Mucosa of rectum (tissue), 2 donors: ENCODE measurements around the gene RBM15B.

Source experiments
- H3K27ac ChIP-seq, 2 donors: one replicate each; pipeline ENCODE4 v1.7.0; 2013; ENCODE audit warnings: inconsistent platforms in 2 of 2, low read depth in 2 of 2, low read length in 2 of 2
- H3K27me3 ChIP-seq, 2 donors: one replicate each; pipeline ENCODE4 v1.7.0; 2013; ENCODE audit warnings: low read length in 2 of 2; ENCODE audit not compliant: control insufficient read depth in 2 of 2, insufficient read depth in 2 of 2
- H3K36me3 ChIP-seq, 2 donors: one replicate each; pipeline ENCODE4 v1.7.0; 2013; ENCODE audit warnings: low read length in 2 of 2; ENCODE audit not compliant: control insufficient read depth in 2 of 2, insufficient read depth in 2 of 2
- H3K4me1 ChIP-seq, 2 donors: one replicate each; pipeline ENCODE4 v1.7.0; 2013; ENCODE audit warnings: low read length in 2 of 2, mild to moderate bottlenecking in 1 of 2; ENCODE audit not compliant: control insufficient read depth in 2 of 2, insufficient read depth in 2 of 2
- H3K4me3 ChIP-seq, 2 donors: one replicate each; pipeline ENCODE4 v1.7.0; 2013; ENCODE audit warnings: low read length in 2 of 2
- H3K9ac ChIP-seq, 2 donors: one replicate each; pipeline ENCODE4 v1.7.0; 2013; ENCODE audit warnings: low read length in 2 of 2, low read depth in 1 of 2, mild to moderate bottlenecking in 1 of 2
- H3K9me3 ChIP-seq, 2 donors: one replicate each; pipeline ENCODE4 v1.7.0; 2013; ENCODE audit warnings: low read length in 2 of 2; ENCODE audit not compliant: control insufficient read depth in 2 of 2
- donor health status: healthy.
- donor health status: Normal muscosa, but diverticular disease.

Gene RBM15B, protein sequence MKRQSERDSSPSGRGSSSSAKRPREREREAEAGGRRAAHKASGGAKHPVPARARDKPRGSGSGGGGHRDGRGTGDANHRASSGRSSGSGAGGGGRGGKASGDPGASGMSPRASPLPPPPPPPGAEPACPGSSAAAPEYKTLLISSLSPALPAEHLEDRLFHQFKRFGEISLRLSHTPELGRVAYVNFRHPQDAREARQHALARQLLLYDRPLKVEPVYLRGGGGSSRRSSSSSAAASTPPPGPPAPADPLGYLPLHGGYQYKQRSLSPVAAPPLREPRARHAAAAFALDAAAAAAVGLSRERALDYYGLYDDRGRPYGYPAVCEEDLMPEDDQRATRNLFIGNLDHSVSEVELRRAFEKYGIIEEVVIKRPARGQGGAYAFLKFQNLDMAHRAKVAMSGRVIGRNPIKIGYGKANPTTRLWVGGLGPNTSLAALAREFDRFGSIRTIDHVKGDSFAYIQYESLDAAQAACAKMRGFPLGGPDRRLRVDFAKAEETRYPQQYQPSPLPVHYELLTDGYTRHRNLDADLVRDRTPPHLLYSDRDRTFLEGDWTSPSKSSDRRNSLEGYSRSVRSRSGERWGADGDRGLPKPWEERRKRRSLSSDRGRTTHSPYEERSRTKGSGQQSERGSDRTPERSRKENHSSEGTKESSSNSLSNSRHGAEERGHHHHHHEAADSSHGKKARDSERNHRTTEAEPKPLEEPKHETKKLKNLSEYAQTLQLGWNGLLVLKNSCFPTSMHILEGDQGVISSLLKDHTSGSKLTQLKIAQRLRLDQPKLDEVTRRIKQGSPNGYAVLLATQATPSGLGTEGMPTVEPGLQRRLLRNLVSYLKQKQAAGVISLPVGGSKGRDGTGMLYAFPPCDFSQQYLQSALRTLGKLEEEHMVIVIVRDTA

GRCh38 chr3:51391075-51391565 is at the start of gene RBM15B:
Gene RBM15B (plus strand): TSS chr3:51391285. CDS start chr3:51391400, 115 bp downstream.
- H3K36me3 ChIP-seq = peaks cover 45 to 52% of the 10 kb centered on the region in 2 donors
- H3K27me3 ChIP-seq = no peaks in the 10 kb centered on the region
- peaks cover 47 to 52% of the 10 kb centered on the region in 2 donors for H3K4me1 ChIP-seq

DNA sequence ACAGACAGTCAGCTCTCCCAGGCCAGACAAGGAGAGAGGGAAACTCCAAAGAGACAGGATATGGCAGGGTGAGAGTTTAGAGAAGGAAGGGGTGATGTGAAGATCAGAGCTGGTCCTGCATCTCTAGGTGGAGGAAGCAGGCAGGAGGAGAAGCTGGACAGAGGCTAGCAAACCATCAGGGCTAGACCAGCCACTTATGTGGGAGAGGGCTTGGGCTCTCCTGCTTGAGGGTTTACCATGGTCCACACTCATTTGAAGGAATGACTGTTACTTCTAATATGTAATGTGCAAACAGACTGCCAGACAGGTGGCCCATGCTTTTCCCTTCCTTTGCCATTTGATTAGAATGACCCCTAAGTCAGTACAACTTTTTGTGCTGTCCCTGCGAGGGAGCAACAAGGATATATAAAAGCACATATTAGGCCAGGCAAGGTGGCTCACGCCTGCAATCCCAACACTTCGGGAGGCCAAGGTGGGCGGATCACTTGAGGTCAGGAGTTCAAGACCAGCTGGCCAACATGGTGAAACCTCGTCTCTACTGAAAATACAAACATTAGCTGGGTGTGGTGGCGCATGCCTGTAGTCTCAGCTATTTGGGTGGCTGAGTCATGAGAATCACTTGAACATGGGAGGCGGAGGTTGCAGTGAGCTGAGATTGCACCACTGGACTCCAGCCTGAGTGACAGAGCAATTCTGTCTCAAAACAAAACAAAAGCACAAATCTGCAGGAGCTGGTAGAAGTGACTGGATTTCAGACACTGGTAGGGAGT is 47.0 kb upstream of the RBM15B start:
- Histone ChIP-seq H3K4me1 (no peaks in the 10 kb centered on the region), H3K27ac (no peak overlapping the region), H3K36me3 (no peaks in the 10 kb centered on the region)

More at GRCh38 chr3:51391075-51391565, at the start of gene RBM15B:
- Histone ChIP-seq H3K9me3 (no peaks in the 10 kb centered on the region), H3K27ac (peak within 1 kb of the TSS; percentile 81 to 83), H3K4me3 (peak within 1 kb of the TSS; percentile 72 to 76), H3K9ac (peak within 1 kb of the TSS; percentile 73 to 79)

DNA sequence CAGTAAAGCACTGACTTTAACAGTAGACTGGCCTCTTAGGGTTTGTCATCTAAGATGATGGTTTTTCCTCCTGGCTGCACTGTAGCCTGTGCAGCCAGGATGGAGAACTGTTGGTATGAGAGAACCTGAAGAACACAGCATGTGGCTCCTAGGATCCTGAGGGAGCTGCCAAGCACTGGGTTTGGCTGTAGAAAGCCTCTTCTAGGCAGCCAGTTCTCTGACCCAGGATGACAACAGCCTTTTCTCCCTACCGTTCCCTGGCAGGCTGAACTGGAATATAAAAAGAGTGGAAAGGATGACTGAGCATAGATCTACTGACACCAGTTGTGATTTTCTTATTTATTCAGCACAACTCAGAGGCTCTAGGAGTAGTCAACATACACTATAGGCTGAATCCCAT is 40.3 kb upstream of the RBM15B start:
- H3K4me1 ChIP-seq = no peaks in the 10 kb centered on the region
- H3K27ac ChIP-seq = no peak overlapping the region
- no peak overlapping the region for H3K4me3 ChIP-seq
- H3K9me3 ChIP-seq = no peaks in the 10 kb centered on the region
- H3K27me3 ChIP-seq = no peaks in the 10 kb centered on the region
- no peak overlapping the region for H3K9ac ChIP-seq
- H3K36me3 ChIP-seq = no peaks in the 10 kb centered on the region

More for the DNA sequence above, 47.0 kb upstream of the RBM15B start:
- no peaks in the 10 kb centered on the region for H3K27me3 ChIP-seq
- no peak overlapping the region for H3K4me3 ChIP-seq
- H3K9me3 ChIP-seq = no peaks in the 10 kb centered on the region
- H3K9ac ChIP-seq = no peak overlapping the region

DNA sequence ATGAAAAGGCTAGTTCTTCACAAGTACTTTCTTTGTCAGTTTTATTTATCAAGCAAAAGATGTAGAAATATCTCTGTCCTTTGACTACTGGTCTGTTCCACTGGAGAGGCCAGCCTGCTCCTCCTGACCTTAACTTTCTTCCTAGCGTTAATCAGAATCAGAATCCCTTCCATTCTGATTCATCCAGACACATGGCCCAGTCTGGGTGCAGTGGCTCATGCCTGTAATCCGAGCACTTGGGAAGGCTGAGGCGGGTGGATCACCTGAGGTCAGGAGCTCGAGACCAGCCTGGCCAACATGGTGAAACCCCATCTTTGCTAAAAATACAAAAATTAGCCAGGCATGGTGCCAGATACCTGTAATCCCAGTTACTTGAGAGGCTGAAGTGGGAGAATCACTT is 38.0 kb upstream of the RBM15B start:
- Histone ChIP-seq H3K36me3 (no peaks in the 10 kb centered on the region), H3K9ac (no peak overlapping the region), H3K4me1 (no peaks in the 10 kb centered on the region), H3K27me3 (no peaks in the 10 kb centered on the region), H3K4me3 (no peak overlapping the region), H3K27ac (no peak overlapping the region), H3K9me3 (no peaks in the 10 kb centered on the region)

GRCh38 chr3:51353691-51354090 is 37.4 kb upstream of the RBM15B start:
- H3K27ac ChIP-seq = no peak overlapping the region
- H3K36me3 ChIP-seq = no peaks in the 10 kb centered on the region
- H3K9me3 ChIP-seq = no peaks in the 10 kb centered on the region
- H3K4me3 ChIP-seq = no peak overlapping the region
- H3K4me1 ChIP-seq = no peaks in the 10 kb centered on the region
- no peak overlapping the region for H3K9ac ChIP-seq
- H3K27me3 ChIP-seq = no peaks in the 10 kb centered on the region

DNA sequence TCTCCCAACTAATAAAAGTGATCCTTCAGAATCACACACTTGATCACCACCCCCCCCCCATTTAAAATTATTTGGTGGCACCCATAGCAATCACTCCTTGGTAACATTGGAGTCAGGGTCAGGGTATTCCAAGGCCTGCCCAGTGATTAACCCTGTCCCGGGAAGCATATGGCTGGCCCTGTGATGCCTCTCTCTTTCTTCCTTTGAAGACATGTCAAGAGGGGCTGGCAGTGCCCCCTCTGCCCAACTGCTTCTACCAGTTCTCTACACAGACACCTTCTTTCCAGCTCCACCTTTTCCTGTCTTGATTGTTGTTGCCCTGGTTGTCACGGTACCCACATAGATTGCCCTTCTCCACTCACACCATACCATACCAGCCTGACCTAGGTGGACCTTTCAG is 36.9 kb upstream of the RBM15B start:
- no peak overlapping the region for H3K4me3 ChIP-seq
- no peaks in the 10 kb centered on the region for H3K27me3 ChIP-seq
- H3K36me3 ChIP-seq = no peaks in the 10 kb centered on the region
- no peak overlapping the region for H3K27ac ChIP-seq
- H3K9ac ChIP-seq = no peak overlapping the region
- H3K4me1 ChIP-seq = no peaks in the 10 kb centered on the region
- H3K9me3 ChIP-seq = no peaks in the 10 kb centered on the region

DNA sequence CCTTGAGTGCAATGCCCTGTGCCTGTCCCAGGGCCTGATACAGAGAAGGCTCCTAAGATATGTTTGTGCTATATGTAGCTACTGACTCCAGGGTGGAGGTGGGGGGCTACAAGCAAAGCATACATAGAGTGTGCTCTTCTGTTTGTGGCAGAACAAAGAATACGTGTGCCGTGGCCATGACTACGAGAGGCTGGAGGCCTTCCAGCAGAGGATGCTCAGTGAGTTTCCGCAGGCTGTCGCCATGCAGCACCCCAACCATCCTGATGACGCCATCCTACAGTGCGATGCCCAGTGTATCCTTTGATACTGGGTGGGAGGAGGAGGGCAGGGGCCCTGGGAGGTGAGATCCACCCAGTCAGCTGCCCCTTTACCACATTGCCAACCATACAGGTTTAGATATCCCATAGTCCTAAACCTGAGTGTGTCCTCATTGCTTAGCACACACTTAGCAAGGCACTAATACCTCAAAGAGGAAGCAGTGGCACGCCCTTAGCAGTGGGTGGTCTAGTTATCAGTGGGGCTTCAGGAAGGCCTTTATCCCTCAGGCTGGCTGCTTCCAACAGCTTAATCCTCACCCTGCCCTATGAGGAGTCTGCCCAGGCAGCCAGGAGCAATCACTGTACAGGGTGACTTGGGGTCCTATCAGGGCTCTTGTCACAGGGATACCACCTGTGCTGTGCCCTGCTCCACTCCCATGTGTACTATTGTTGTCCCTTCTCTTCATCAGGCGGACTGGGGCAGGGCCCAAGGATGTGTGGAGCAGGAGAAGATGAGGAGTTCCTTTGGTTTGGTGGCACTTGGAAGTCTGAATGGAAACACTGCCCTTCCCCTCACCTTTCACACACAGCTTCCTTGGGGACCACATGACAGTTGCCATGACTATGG is 36.1 kb upstream of the RBM15B start:
- Histone ChIP-seq H3K4me3 (no peak overlapping the region), H3K27ac (no peak overlapping the region), H3K9me3 (no peaks in the 10 kb centered on the region), H3K27me3 (no peaks in the 10 kb centered on the region), H3K4me1 (no peaks in the 10 kb centered on the region), H3K9ac (no peak overlapping the region), H3K36me3 (no peaks in the 10 kb centered on the region)

DNA sequence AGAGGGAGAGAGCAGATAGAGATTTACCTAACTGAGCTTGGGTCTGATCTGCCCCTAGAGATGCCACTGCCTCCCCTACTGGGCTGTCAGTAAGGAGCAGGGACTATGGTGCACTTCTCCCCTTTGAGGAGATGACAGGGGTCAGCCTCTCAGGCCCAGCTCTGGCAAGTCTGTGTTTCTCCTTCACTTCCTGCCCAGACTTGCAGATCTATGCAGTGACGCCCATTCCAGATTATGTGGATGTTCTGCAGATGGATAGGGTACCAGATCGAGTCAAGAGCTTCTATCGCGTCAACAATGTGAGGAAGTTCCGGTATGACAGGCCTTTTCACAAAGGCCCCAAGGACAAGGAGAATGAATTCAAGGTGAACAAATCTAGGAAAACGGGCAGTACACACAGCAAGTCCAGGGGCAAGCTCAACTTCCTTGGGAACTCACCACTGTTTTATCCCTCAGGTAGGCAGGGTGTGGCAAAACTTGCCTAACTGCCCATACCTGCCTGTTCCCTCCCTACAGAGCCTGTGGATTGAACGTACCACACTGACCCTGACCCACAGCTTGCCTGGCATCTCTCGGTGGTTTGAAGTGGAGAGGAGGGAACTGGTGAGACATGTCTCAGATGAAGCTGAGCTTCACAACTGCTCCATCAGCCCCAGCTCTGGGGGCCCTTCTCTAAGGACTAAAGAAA is 35.0 kb upstream of the RBM15B start:
- Histone ChIP-seq H3K36me3 (no peaks in the 10 kb centered on the region), H3K9me3 (no peaks in the 10 kb centered on the region), H3K9ac (no peak overlapping the region), H3K4me3 (no peak overlapping the region), H3K27me3 (no peaks in the 10 kb centered on the region), H3K4me1 (no peaks in the 10 kb centered on the region), H3K27ac (no peak overlapping the region)

GRCh38 chr3:51357856-51358255 is 33.2 kb upstream of the RBM15B start:
- Histone ChIP-seq H3K36me3 (no peaks in the 10 kb centered on the region), H3K27ac (no peak overlapping the region)

More at GRCh38 chr3:51357856-51358255, 33.2 kb upstream of the RBM15B start:
- Histone ChIP-seq H3K9me3 (no peaks in the 10 kb centered on the region), H3K4me1 (no peaks in the 10 kb centered on the region), H3K4me3 (no peak overlapping the region), H3K27me3 (no peaks in the 10 kb centered on the region), H3K9ac (no peak overlapping the region)
